Lower leg skin (tissue), 3 donors: ENCODE results near the gene THSD7B.

Experiments
- CTCF ChIP-seq, 3 donors: fragments of 450-650 bp; IDR thresholded peaks; one replicate each; pipeline ENCODE4 v1.5.1; 2016; ENCODE audit warnings: antibody characterized with exemption in 3 of 3, mild to moderate bottlenecking in 3 of 3, moderate library complexity in 2 of 3
- POLR2A ChIP-seq, 2 donors: fragments of 450-650 bp; IDR thresholded peaks; one replicate each; pipeline ENCODE4 v1.6.1; 2016 to 2017; ENCODE audit warnings: antibody characterized with exemption in 2 of 2, mild to moderate bottlenecking in 1 of 2, moderate library complexity in 1 of 2

DNA sequence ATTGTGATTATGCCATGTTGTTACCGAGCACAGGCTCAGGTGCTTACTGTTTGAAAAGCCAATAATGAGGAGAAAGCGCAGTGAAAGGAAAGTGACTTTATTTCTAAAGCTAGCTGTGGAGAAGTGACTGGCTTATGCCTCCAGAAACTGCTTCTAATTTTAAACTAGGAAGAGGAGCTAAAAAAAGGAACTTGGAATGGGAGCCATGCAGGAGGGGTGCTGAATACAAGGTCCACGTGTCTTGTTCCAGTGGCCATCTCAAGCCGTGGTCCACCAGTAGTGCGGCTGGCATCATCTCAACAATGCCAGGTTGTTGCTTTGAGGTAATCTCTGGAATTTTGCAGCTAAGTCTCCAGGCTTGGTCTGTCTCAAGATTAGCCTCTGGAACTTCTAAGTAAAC is 282.0 kb downstream of the THSD7B start:
- TF ChIP-seq CTCF (IDR thresholded peaks at IDR 0.05) (no peak), POLR2A (IDR thresholded peaks at IDR 0.05) (no peak)
